ENCODE measurements around the gene ADGRL3.
"Not testable (repeated sequence)": the region's sequence is repeated elsewhere in the genome, so short reads cannot be mapped to it uniquely, and the experiment has no call there.

The ADGRL3 gene

DNA sequence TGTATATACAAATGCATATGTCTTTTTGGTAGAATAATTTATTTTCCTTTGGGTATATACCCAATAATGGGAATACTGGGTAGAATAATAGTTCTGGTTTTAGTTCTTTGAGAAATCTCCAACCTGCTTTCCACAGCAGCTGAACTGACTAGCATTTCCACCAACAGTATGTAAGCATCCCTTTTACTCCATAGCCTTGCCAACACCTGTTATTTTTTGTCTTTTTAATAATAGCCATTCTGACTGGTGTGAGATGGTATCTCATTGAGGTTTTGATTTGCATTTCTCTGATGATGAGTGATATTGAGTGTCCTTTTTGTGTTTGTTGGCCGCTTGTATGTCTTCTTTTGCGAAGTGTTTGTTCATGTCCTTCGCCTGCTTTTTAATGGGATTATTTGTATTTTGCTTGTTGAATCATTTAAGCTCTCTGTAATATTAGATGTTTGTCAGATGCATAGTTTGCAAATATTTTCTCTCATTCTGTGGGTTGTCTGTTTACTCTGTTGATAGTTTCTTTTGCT, 309.7 kb downstream of the ADGRL3 start:
- FAIRE-seq = not testable (repeated sequence)

- FAIRE-seq = no peak
Observed at GRCh38 chr4:61511716-61512488, 311.8 kb downstream of the ADGRL3 start.

GRCh38 chr4:61514991-61515390, 314.9 kb downstream of the ADGRL3 start:
- no peak for FAIRE-seq

GRCh38 chr4:61517144-61517543, 317.0 kb downstream of the ADGRL3 start:
- FAIRE-seq = no peak

- FAIRE-seq = no peak
Observed at GRCh38 chr4:61520166-61520565, 320.0 kb downstream of the ADGRL3 start.

- FAIRE-seq = no peak
Observed at GRCh38 chr4:61520681-61521160, 320.6 kb downstream of the ADGRL3 start.

GRCh38 chr4:61521451-61521850, 321.3 kb downstream of the ADGRL3 start:
- no peak for FAIRE-seq

DNA sequence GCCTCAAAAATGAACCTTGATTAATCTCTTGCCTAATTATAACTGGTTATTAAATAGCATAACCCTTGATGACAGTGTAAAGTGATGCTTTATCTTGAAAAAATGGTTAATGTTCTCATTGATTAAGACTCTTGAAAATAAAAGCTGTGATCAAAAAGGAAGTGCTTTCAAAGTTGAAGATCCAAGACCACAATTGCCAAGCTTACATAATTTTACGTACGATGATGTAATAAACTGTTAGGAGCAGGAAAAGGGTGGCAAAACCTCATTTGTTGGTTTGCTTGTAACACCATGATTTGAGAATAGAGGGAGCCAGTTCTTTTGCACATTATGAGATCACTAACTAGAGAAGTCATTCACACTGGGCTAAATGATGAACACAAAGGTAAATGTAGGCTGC, 322.2 kb downstream of the ADGRL3 start:
- FAIRE-seq = no peak

DNA sequence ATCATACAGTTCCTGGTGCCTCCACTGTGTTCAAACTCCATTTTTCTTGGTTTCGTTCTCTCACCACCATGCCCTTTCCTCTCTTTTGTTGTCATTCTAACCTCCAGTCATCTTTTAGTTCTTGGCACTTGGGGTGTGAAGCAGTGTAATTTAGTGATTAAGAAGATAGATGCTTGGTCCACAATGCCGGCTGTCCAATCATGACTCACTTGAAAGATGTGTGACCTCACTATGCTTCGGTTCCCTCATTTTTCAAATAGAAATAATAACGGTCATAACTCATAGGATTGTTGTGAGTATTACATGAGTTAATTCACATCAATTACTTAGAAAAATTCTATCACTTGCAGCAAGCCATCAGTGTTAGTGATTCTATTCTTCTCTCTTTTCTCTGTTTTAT, 327.8 kb downstream of the ADGRL3 start:
- FAIRE-seq = no peak

DNA sequence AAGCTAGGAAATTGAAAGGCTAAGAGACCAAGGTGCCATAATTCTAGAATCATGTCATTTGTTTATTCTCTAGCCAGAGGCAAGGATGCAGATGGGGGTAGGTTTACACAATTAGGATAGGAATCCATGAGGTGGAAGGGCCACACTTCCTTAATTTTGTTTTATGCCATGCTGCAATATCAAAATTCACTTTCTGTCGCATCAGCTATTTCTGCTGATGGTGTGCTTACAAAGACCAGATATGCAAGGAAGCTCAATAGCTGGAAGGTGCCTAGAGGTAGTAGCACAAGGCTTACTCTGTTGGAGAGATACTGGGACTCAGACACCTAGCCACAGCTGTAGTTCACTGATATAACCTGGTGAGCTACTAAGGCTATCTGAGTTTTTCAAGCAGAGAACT, 328.5 kb downstream of the ADGRL3 start:
- no peak for FAIRE-seq

DNA sequence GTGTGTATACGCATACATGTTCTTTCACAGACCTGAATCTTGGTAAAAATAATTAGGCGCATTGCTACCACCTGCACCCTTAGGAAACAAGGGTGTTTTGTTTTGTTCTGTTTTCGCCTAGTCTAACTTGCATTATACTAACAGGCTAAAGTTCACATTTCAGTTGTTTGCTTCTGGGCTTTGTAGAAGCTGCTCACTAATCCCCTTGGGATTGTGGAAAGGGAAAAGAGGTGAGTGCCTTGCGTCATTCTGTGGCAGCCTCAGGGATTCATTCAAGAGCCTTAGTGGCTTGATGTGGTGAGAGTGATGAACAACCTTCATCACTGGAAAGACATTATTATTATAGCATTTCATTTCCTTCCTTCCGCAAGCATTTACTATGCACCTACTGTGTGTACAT, 331.1 kb downstream of the ADGRL3 start:
- FAIRE-seq = no peak

DNA sequence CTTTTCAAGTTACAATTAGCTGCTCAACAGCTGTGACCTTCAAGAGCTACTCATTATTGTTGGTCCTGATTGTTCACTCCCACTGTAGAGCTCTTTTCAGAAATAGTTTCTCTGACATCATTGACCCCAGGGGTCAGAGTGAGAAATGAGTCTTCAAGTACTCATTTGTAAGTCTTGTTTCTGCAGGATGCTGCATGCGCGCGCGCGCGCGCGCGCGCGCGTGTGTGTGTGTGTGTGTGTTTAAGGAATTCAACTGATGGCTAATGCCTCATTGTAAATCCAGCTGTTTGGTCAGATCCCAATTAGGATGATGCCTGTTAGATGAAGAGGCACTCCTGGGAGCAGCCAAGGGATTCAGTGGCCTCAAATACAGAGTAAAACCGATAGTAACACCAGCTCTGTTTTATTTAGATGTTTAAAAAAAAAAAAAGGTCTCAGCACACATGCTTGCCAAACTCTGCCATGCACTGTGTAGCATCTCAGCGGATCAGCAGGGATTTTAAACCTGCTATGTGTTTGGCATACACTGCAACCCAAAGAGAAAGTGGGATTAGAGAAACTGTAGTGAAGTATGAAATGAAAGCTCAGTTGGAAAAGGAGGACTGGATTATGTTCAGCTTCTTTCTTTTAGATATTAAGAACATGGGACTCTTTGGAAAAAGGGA, 332.3 kb downstream of the ADGRL3 start:
- FAIRE-seq = no peak

DNA sequence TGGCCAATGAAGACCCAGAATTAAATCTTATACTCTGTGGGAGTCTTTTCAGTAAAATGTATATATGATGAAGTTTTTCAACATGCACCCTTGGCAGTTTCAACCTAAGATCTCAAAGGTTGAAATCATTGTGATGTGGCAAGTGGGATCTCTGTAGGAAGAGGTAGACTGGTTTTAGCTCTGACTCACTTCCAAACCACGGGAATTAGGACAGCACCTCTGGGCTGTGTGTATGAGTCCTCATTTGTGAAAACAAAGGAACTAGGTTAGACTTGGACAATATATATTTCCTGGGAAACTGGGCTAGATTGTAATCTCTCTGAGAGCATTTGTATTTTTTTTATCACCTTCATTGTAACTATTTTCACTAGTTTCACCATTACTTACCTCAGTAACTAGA, 333.0 kb downstream of the ADGRL3 start:
- no peak for FAIRE-seq

DNA sequence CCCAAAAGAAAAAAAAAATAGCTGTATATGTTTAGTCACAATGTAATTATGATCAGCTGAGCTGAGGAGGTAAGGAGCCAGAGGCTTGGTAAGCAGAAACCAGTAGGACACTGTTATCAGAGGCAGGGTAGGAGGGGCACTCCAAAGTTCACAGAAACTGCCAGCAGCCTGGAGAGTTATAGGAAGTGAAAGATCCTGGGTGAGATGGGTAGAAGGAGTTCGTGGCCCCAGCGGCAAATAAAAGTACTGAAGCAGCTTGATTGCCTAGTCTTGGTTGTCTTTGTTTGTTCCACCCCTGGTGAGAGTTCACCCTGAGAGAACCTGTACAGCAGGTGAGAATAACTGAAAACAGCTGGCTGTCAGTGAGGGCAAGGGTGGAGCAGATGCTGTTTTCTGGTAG, 340.8 kb downstream of the ADGRL3 start:
- FAIRE-seq = no peak

GRCh38 chr4:61541459-61541858, 341.3 kb downstream of the ADGRL3 start:
- no peak for FAIRE-seq

DNA sequence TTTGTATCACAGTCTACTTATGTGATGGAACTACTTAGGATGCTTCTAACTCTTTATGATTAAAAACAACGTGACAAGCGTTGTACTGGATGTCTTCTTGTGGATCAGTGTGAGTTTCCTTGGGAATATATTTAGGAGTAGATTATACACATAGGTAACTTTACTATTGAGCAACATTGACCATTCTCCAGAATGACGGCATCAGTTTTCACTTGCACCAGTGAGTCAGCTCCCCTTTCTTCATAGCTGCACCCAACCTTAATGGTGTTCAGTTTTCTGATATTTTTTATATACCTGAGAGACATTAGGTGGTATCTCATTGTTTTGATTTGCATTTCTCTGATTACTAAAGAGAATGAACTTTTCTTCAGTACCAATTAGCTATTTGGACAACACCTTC, 343.9 kb downstream of the ADGRL3 start:
- no peak for FAIRE-seq

DNA sequence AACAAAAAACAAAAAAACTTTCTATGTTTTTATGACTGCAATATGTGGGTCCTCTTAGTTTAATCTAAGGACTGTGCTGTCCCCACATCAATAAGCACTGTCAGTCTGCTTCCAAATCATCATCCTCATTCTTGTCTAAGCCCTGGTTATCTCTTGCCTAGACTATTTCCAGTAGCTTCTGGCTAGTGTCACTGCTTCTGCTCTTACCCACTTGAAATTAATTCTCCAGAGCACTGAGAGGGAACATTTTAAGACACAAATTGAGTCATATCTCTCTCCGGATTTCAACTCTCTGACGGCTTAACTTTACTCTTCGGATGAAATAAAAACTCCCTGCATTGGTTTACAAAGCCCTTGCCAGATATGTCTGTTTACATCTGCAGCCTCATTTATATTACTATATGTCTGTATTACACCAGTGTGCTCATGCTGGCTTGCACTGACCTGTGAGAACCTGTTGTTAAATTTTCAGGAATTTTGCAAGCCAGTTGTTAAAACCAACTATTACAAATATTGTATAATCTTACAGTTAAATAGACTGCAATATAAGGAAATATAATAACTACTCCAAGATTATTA, 345.9 kb downstream of the ADGRL3 start:
- FAIRE-seq = no peak

GRCh38 chr4:61549336-61549735, 349.2 kb downstream of the ADGRL3 start:
- FAIRE-seq = no peak

DNA sequence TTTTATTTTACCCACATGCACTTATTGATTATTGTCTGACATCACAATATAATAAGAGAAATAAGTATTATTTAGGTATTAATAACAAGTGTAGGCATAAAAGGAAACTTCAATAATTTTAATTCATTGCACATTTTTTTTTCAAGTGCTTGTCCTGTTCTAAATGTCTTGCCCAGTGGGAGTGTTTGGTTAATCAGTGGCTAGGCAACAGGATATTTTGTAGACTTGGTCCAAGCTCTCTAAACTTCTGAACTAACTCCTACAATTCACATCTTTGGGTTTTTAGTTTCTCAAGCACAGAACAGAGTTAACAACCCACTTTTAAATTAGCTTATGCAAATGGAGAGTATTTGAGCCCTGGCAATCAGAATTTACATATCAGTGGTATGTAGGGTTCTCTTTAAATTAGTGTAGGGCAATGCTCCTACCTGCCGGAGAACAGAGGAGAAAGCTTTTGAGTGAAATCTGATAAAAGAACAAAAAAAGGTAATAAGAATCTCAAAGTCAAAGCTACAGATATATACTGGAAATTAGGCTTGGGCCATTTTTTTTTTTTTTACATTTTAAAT, 353.5 kb downstream of the ADGRL3 start:
- no peak for FAIRE-seq

- FAIRE-seq = no peak
Observed at GRCh38 chr4:61555789-61556188, 355.7 kb downstream of the ADGRL3 start.

DNA sequence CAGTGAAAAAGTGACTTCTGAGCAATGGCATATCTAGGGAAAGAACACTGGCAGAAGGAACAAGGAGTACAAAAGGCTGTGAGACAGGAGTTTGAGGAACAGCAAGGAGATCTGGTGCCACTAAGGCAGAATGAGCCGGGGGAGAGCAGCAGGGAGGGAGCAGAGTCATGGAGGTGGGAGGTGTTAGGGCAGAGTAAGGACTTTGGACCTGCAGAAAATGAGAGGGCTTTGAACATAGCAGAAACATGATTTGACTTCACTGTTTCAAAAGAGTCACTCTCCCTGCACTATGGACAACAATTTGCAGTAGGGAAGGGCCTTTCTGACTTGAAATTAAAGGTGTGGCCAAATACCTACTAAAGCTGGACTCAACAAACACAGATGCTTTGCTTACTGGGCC, 356.2 kb downstream of the ADGRL3 start:
- FAIRE-seq = no peak

DNA sequence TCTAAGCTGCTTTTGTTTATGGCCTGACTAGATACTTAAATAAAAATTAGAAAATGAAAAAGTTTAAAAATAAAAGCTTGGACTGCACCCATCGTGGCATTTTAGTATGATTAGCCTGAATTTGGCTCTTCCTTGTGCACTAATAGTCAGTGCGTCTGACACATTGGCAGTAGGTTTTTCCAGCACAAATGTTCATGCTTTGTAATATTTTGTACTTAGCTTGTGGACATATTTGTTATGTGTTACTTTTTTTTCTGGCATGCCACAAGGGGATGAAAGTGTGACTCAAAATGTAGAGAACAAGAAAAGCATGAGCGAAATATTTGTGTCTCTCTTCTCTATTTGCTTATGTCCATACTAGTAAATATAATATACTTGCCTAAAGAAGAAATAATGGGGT, 359.3 kb downstream of the ADGRL3 start:
- FAIRE-seq = no peak

GRCh38 chr4:61561028-61561427, 360.9 kb downstream of the ADGRL3 start:
- FAIRE-seq = no peak

Measured in G401.6 (cell line).